NCI-H748 treated with DMSO at 0.1 percent for 48 hours (cell line): ENCODE results near the gene MUC6.

Experiments
- DNase-seq: peaks from one replicate; lab custom pipeline; 2025; lab: John Stamatoyannopoulos, UW

MUC6 gene

GRCh38 chr11:1038361-1038760, 1.8 kb upstream of the MUC6 start:
- DNase-seq: no peak

DNA sequence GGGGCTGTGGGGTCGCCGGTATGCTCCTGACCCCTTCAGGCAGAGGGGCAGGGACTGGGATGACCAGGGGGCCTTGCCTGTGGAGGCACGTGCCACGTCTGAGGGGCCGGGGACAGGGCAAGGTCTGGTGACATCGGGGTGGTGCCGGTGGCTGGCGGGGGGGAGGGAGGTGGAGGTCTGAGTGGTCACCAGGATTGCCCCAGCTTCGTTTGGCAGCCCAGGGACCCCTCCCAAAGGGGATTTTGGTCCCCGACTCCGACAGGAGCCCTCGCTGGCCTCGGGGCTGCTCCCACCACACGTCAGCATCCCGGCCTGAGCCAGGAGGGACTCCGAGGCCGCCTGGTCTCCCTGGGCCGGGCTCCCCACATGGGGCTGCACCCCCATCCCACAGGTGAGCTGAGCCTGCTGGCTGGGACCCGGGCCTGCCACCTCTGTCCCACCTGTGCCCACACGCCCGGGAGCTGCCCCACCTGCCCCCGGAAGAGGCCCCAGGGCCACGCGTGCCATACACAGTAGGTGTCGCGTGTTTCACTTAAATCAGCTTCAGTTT, 1.1 kb upstream of the MUC6 start:
- DNase-seq: no peak

DNA sequence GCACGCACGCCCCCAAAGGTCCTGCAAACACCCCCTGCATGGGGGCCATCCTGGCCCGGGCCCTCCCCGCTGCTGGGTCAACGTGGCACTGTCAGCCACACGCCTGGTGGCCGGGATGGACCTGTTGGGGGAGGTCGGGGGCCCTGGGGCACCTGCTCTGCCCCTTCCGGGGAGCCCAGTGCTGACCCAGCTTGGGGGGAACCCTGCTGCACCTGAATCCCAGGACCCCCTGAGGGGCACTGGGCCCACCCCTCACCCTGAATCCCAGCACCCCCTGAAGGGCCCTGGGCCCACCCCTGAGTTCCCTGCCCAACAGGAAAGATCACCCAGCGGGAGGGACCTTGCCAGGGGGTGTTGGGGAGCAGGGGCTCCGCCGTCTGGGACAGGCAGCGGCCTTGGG, 413 bp upstream of the MUC6 start:
- DNase-seq: no peak

DNA sequence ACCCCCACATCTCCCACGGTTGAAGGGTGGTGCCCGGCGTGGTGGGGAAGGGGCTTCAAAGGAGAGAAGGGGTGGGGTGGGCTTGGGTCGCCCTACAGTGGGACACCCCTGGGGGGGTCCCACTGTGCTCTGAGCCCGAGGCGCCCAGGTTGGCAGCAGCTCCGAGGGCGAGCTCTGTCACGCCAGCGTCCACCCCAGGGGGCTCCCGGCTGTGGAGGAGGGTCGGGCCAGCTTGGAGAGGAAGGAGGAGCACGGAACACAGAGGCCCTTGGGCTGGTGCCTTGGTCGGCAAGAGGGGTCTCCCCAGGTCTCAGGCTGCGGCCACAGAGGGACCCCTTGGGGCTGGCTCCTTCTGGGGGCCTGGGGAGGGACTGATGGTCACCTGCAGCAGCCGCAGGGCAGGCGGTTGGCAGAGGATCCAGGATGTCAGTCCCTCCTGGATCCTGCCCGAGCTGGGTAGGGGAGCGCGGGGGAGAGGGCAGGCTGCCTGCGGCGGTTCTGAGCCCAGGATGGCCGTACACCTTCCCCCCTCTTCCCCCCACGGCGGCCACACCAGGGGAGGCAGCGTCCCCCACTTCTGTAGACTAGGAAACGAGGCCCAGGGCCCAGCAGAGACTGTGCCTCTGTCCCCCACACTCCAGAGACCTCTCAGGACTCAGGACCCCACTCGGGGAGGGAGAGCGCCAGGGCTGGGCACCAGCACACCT, 788 bp downstream of the MUC6 start:
- DNase-seq: no peak

DNA sequence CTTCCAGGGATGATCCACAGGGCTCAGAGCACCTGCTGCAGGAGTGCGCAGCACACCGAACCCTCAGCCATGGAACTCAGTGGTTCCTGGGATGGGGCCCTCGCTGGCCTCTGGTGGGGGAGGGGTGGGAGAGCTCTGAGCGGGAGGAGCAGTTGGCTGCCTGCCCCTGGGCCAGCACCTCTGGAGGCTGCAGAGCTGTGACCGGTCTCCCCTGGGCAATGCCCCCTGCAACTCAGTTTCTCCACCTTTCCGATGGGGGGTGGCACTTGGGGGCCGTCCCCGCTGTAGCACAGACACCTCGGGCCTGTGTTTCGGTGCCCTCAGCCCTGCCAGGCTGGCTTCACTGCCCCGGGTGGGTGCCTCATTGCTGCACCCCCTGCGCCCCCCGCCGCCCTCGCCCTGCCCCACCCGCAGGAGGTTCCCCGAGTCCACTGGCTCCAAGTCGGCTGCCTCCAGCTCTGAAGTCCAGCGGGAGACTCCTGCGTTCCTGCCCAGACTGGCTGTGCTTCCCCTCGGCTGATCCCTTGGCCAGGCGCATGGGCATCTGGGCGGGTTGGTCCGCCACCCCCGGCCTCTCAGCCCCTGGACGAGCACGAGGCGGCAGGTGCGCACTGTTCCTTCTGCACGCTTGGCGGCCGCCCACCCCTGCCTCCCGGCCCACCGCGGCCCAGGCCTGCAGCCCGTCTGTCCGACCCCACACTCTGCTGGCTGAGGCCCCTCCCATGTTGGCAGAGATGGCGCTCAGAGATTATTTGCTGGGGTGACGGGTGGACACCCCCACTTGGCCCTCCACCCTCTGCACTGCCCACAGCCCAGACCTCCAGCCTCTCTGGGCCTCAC, 1.8 kb downstream of the MUC6 start:
- DNase-seq: no peak

- no peak for DNase-seq
Observed at GRCh38 chr11:1034001-1034400, 2.5 kb downstream of the MUC6 start.

DNA sequence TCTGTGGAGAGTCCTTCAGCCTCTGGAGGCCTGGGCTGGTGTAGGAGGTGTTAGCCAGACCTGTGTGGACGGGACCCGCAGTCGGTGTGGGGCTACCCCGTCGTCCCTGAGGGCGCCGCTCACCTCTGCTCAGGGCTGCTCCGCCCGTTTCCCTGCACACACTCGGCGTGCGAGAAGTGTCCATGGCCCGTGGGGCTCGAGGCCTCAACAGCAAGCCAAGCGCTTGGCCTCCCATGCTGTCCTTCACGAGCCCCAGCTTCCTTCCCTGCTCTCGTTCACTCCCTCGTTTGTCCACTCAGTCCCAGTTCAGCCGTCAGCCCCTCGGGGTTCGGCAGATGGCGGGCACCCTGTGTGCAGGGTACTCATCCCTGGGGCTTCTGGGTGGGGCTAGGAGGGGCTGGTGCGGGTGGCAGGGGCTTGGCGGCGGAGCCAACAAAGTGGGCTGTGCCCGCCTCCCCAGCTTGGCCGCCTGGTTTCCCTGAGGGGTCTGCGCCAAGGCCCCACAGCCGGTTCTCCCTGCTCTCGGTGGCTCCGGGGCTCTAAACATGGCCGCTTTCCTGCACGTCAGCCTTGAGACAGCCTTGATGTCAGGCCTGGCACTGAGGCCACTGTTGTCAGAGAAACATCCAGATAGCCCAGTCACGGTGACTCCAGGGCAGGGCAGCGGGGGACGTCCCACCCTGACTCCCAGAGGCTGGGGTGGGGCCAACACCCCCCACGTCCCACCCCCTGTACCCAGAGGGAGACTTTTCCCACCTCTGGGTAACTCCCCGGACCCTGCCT, 3.3 kb downstream of the MUC6 start:
- DNase-seq: no peak

DNA sequence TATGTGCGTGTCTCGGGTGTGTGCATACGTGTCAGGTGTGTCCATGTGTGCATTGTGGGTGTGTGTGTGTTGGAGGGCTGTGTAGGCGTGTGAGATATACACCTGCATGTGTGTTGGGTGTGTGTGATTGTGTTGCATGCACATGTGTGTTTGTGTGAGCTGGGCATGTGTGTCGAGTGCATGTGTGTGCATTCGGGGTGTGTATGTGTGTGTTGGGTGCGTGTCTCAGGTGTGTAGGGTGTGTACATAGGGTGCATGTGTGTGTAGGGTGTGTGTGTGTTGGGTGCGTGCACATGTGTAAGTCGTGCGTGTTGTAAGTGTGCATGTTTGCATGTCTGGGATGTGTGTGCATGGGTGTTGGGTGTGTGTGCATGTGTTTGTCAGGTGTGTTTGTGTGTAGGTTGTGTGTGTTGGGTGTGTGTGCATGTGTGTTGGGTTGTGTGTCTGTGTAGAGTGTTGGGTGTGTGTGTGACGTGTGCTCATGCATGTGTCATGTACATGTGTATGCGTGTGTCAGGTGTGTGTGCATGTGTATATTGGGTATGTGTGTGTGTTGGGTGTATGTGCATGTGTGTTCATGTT, 4.1 kb downstream of the MUC6 start:
- no peak for DNase-seq

DNA sequence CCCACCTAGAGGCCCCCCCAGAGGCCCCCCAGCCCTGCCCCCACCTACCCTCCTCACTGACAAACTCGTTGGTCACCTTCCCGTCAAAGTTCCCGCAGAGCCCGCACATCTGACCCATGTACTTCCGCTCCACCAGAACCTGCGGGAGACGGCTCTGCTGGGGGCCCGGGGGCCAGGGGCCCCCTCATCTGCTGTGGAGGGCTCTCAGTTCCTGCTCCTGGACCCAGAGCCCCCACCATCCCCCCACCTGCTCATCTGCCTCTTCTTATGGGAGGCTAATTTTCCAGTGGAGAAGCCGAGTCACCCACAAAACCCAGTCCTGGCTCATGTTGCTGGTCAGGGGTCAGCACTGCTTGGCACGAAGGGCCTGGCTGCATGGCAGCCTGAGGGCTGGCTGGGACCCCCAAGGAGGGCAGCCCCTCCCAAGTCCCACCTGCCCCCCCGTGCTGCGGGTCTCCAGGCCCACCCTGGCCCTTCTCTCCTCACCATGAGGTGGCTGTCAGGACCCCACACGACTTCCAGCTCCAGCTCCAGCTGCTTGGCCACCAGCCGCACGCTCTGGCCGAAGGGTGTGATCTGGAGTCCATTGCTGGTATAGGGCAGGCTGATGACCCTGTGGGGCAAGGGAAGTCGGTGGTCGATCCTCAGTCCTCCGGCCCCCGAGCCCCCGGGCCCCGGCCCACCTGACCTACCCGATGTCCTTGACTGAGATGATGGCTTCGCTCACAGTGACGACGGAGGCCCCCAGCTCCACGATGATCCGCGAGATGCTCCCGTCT, 5.2 kb downstream of the MUC6 start:
- no peak for DNase-seq

DNA sequence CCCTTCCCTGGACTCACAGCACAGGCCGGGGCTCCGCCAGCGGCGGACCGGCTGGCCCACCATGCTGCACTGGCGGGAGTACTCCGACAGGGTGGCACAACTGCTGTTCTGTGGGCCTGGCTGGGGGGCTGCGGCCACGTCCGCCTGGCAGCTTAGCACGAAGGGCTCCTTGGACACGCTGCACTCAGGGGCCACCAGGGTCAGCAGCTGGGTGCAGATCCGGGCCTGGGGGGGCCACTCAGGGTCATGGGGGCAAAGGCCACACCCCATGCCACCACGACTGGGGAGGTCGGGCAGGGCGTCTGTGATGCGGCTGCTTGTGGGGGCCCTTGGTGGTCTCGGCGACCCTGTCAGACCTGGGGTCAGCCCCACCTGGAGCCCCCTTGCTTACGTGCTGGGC, 6.0 kb downstream of the MUC6 start:
- no peak for DNase-seq

- DNase-seq: no peak
Observed at GRCh38 chr11:1030086-1030485, 6.4 kb downstream of the MUC6 start.

DNA sequence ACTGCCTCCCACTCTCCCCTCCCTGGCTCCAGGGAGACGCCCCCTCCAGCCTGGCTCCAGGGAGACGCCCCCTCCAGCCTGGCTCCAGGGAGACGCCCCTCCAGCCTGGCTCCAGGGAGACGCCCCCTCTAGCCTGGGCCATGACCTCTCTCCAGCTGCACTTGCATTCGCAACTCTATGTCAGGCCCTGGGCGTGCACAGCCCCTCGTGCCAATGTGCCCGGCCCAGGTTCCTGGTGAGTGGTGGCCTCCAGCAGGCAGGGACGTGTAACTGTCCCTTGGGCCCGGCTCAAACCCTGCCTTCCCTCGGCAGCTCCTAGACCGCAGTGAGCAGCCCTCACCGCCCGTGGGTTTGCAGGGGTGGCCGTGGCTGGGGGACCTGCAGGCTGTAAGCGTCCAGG, 6.9 kb downstream of the MUC6 start:
- DNase-seq: no peak

DNA sequence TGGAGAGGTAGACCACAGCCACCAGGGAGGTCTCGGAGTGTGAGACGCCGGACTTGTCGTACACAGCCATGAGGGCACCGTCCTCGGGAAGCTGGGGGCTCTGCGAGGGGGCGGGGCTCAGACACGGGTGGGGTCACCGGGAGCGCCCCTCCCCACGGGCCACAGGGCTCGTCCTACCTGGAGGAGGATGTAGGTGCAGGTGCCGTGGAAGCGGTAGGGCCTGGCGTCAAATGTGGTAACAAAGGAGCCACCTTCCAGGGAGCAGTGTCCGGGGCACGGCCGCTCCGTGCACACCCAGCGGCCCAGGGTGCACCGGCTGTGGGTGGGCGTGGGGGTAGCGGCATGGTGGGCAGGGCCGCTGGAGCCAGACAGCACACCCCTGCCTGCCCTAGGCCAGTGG, 7.5 kb downstream of the MUC6 start:
- DNase-seq: no peak

GRCh38 chr11:1028616-1029015, 7.9 kb downstream of the MUC6 start:
- no peak for DNase-seq

DNA sequence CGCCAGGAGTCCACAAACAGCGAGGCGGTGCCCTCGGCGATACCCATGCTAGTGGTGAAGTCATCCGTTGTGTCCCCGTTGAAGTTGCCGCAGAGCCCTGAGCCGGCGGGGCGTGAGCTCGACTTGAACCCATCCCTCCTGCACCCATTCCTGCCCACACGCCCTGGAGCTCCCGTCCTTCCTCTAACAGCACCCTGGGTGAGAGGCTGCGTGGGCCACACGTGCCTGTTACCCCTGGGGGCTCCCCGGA, 8.3 kb downstream of the MUC6 start:
- DNase-seq: no peak

GRCh38 chr11:1027483-1028290, 8.8 kb downstream of the MUC6 start:
- DNase-seq: no peak

GRCh38 chr11:1026641-1027482, 9.7 kb downstream of the MUC6 start:
- DNase-seq: no peak

DNA sequence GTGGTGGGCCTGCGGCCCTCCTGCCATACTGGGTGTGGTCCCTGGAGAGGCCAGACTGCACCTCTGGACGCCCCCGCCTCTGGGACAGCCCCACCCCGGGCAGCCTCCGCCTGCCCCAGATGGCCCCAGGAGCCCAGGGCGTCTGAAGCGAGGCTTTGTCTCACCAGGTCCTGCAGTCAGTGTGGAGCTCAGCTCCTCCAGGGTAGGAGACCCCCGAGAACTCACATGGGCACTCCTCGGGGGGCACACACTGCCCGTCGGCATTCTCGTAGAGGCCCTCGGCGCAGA, 10.4 kb downstream of the MUC6 start:
- DNase-seq: no peak

DNA sequence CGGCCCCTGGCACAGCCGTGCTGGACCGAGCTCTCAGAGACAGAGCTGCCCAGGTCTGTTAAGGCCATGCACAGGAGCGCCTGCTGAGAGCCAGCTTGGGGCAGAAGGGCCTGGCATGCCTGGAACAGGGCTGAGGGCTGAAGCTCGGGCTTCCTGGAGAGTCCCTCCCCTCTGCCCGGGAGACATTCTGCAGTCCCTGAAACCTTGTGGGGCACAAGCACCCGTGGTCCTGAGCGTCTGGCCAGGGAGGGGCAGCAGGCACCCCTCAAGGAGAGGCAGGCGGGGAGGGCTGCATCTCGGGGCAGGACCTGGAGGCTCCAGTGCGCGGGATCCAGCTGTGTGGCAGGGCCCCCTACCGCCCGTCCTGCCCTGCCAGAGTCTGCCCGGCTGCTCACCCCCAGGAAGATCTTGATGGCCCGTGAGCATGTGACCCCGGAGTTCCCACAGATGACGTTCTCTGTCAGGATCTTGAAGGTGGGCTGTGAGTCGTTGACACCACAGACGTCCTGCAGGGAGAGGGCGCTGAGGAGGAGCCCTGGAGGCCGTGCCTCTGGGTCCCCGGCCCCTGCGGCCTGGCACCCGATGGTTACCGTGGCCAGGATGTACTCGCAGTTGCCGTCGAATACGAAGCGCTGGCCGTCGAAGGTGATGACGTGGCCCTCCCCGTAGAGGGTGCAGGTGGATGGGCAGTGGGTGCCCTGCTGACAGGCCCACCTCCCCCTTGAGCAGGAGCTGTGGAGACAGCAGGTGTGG, 10.9 kb downstream of the MUC6 start:
- DNase-seq: no peak
